ENCODE results near the gene KCNA5. TPM values are rescaled to one million over a fixed set of nuclear protein-coding genes. Genes with fewer than 3 reads are reported as not detected.

Gene KCNA5
- total and polyA plus RNA-seq, 9 of the 15 experiments (the other 6 are each of a cell fraction or from before 2014, with no cell fraction given) = not detected

DNA sequence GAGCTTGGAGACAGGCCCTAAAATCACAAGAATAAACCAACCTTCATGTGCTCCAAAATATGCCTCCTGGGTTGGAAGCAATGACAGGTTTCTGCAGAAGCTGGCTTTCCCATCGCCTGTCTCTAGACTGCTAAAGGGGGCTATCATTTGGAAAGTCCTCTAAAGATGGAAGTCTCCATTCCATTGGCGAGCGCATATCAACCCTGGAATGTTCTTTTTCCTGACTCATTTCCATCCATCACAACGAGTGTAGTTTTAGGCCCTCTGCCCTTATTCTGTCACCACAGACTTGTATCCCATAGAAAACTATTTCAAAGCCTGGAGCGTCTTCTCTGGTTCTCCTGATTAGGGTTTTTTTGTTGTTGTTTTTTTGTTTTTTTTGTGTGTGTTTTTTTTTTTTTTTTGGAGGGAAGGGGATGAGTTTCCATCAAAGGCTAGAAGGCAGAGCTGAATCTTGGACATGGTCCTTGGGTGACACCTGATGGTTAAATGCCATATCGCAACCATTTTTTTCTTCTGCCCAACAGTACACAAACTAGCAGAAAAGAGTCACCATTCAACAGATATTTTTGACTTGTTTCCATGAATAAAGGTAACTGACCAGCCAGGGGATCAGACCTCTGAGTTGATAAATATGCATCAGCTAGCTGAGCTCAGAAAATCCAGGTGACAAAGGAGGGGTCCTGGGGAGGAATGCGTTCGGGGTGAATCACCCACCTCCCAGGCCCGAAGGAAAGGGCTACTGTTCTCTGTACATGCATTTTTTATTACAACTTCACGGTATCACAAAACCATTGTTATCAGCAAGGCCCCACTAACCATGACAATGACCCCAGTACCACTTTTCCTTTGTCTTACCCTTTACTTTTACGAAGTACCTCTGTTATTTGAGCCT is 40.5 kb downstream of the KCNA5 start (continued):
- TF ChIP-seq RAD21 (CRISPR knock-in tag; conservative IDR thresholded peaks at IDR 0.05 in 1 of 2, IDR thresholded peaks at IDR 0.05 in 1 of 2) (peak in 1 of 2 experiments; percentile 61; a peak in 2 of 4 replicates), SMAD1 (IDR thresholded peaks at IDR 0.05; ENCODE audit: low read depth, low read length, partially characterized antibody) (no peak), SRSF9 (IDR thresholded peaks at IDR 0.05; ENCODE audit: borderline replicate concordance, low read depth, low read length) (no peak), ZNF695 (CRISPR knock-in tag; IDR thresholded peaks at IDR 0.05) (no peak), ZNF384 (IDR thresholded peaks at IDR 0.05; ENCODE audit: low read depth, low read length) (peak; percentile 71)
- TF ChIP-seq, protein P1, sequence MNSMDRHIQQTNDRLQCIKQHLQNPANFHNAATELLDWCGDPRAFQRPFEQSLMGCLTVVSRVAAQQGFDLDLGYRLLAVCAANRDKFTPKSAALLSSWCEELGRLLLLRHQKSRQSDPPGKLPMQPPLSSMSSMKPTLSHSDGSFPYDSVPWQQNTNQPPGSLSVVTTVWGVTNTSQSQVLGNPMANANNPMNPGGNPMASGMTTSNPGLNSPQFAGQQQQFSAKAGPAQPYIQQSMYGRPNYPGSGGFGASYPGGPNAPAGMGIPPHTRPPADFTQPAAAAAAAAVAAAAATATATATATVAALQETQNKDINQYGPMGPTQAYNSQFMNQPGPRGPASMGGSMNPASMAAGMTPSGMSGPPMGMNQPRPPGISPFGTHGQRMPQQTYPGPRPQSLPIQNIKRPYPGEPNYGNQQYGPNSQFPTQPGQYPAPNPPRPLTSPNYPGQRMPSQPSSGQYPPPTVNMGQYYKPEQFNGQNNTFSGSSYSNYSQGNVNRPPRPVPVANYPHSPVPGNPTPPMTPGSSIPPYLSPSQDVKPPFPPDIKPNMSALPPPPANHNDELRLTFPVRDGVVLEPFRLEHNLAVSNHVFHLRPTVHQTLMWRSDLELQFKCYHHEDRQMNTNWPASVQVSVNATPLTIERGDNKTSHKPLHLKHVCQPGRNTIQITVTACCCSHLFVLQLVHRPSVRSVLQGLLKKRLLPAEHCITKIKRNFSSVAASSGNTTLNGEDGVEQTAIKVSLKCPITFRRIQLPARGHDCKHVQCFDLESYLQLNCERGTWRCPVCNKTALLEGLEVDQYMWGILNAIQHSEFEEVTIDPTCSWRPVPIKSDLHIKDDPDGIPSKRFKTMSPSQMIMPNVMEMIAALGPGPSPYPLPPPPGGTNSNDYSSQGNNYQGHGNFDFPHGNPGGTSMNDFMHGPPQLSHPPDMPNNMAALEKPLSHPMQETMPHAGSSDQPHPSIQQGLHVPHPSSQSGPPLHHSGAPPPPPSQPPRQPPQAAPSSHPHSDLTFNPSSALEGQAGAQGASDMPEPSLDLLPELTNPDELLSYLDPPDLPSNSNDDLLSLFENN (IDR thresholded peaks at IDR 0.05; ENCODE audit: low read depth in 2 of 2, low read length in 2 of 2) = no peak
- TF ChIP-seq, protein P2, sequence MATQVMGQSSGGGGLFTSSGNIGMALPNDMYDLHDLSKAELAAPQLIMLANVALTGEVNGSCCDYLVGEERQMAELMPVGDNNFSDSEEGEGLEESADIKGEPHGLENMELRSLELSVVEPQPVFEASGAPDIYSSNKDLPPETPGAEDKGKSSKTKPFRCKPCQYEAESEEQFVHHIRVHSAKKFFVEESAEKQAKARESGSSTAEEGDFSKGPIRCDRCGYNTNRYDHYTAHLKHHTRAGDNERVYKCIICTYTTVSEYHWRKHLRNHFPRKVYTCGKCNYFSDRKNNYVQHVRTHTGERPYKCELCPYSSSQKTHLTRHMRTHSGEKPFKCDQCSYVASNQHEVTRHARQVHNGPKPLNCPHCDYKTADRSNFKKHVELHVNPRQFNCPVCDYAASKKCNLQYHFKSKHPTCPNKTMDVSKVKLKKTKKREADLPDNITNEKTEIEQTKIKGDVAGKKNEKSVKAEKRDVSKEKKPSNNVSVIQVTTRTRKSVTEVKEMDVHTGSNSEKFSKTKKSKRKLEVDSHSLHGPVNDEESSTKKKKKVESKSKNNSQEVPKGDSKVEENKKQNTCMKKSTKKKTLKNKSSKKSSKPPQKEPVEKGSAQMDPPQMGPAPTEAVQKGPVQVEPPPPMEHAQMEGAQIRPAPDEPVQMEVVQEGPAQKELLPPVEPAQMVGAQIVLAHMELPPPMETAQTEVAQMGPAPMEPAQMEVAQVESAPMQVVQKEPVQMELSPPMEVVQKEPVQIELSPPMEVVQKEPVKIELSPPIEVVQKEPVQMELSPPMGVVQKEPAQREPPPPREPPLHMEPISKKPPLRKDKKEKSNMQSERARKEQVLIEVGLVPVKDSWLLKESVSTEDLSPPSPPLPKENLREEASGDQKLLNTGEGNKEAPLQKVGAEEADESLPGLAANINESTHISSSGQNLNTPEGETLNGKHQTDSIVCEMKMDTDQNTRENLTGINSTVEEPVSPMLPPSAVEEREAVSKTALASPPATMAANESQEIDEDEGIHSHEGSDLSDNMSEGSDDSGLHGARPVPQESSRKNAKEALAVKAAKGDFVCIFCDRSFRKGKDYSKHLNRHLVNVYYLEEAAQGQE (IDR thresholded peaks at IDR 0.05; ENCODE audit: borderline replicate concordance) = peak; percentile 18; the same call in 1 of the 2 replicates
- TF ChIP-seq, protein P2 (CRISPR knock-in tag; IDR thresholded peaks at IDR 0.05; ENCODE audit: low read depth) = no peak
- TF ChIP-seq, protein P3, sequence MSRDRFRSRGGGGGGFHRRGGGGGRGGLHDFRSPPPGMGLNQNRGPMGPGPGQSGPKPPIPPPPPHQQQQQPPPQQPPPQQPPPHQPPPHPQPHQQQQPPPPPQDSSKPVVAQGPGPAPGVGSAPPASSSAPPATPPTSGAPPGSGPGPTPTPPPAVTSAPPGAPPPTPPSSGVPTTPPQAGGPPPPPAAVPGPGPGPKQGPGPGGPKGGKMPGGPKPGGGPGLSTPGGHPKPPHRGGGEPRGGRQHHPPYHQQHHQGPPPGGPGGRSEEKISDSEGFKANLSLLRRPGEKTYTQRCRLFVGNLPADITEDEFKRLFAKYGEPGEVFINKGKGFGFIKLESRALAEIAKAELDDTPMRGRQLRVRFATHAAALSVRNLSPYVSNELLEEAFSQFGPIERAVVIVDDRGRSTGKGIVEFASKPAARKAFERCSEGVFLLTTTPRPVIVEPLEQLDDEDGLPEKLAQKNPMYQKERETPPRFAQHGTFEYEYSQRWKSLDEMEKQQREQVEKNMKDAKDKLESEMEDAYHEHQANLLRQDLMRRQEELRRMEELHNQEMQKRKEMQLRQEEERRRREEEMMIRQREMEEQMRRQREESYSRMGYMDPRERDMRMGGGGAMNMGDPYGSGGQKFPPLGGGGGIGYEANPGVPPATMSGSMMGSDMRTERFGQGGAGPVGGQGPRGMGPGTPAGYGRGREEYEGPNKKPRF (IDR thresholded peaks at IDR 0.05; ENCODE audit: low read depth, low read length) = no peak
- TF ChIP-seq, protein P4, sequence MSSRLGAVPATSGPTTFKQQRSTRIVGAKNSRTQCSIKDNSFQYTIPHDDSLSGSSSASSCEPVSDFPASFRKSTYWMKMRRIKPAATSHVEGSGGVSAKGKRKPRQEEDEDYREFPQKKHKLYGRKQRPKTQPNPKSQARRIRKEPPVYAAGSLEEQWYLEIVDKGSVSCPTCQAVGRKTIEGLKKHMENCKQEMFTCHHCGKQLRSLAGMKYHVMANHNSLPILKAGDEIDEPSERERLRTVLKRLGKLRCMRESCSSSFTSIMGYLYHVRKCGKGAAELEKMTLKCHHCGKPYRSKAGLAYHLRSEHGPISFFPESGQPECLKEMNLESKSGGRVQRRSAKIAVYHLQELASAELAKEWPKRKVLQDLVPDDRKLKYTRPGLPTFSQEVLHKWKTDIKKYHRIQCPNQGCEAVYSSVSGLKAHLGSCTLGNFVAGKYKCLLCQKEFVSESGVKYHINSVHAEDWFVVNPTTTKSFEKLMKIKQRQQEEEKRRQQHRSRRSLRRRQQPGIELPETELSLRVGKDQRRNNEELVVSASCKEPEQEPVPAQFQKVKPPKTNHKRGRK (tag; IDR thresholded peaks at IDR 0.05) = no peak
